ENCODE data around the gene MAPK12.

- TF ChIP-seq POLR2AphosphoS5 (IDR thresholded peaks at IDR 0.05; ENCODE audit: low read depth, low read length) (no peak), POLR2A (IDR thresholded peaks at IDR 0.05; ENCODE audit: low read depth, low read length) (no peak), SPI1 (IDR thresholded peaks at IDR 0.05; ENCODE audit: low read depth, low read length) (no peak), TAF1 (IDR thresholded peaks at IDR 0.05; ENCODE audit: low read depth, low read length) (no peak), PAX5 (IDR thresholded peaks at IDR 0.05; ENCODE audit: insufficient read depth, low read length, severe bottlenecking) (no peak)
These were observed 47.1 kb upstream of the MAPK12 start for GRCh38 chr22:50308597-50308935.
